ENCODE measurements around the gene PTX3.

Gene PTX3

GRCh38 chr3:157479464-157480243 lies 43.0 kb downstream of the PTX3 start:
- no peak for DNase-seq

- DNase-seq = no peak
Measured at GRCh38 chr3:157487339-157487738, 50.7 kb downstream of the PTX3 start.

GRCh38 chr3:157488144-157488543 lies 51.5 kb downstream of the PTX3 start:
- no peak for DNase-seq

- DNase-seq = no peak
Measured at GRCh38 chr3:157491136-157491535, 54.5 kb downstream of the PTX3 start.
